NT2/D1 (cell line): ENCODE measurements around the gene EFHD1.
A peak's percentile ranks its signal among the peaks of the same experiment; 100 is the strongest.

Experiments used
- DNase-seq: peaks from one replicate; pipeline ENCODE4 v3.0.0-alpha.2; 2011; ENCODE audit warnings: low read depth, low spot score
- H3K27me3 ChIP-seq: 2 replicates; pipeline ENCODE4 v1.6.0; 2011; ENCODE audit warnings: mild to moderate bottlenecking; ENCODE audit not compliant: insufficient read length, insufficient read depth
- H3K36me3 ChIP-seq: 2 replicates; pipeline ENCODE4 v1.6.1; 2011; ENCODE audit warnings: mild to moderate bottlenecking, low read length, mixed read lengths; ENCODE audit not compliant: insufficient read depth, insufficient read length
- H3K4me1 ChIP-seq: 2 replicates; pipeline ENCODE4 v1.5.1; 2011; ENCODE audit not compliant: insufficient read depth, insufficient read length
- H3K4me3 ChIP-seq: 2 replicates; pipeline ENCODE4 v1.5.1; 2011; ENCODE audit warnings: low read depth; ENCODE audit not compliant: insufficient read length
- H3K9ac ChIP-seq: 2 replicates; pipeline ENCODE4 v1.6.0; 2011; ENCODE audit warnings: low read depth; ENCODE audit not compliant: insufficient read length
- H3K9me3 ChIP-seq: 2 replicates; pipeline ENCODE4 v1.5.1; 2011; ENCODE audit warnings: mild to moderate bottlenecking, low read length; ENCODE audit not compliant: insufficient read depth
- SUZ12 ChIP-seq: IDR thresholded peaks from 2 replicates; pipeline ENCODE4 v1.6.1; 2011; ENCODE audit not compliant: insufficient read length, insufficient read depth; ENCODE audit errors: extremely low read depth
- YY1 ChIP-seq: IDR thresholded peaks from 2 replicates; pipeline ENCODE4 v1.6.1; 2011; ENCODE audit not compliant: insufficient read length, insufficient read depth
- ZNF274 ChIP-seq: IDR thresholded peaks from 2 replicates; pipeline ENCODE4 v1.6.1; 2011; ENCODE audit warnings: mild to moderate bottlenecking, low read depth, low read length

EFHD1 gene

DNA sequence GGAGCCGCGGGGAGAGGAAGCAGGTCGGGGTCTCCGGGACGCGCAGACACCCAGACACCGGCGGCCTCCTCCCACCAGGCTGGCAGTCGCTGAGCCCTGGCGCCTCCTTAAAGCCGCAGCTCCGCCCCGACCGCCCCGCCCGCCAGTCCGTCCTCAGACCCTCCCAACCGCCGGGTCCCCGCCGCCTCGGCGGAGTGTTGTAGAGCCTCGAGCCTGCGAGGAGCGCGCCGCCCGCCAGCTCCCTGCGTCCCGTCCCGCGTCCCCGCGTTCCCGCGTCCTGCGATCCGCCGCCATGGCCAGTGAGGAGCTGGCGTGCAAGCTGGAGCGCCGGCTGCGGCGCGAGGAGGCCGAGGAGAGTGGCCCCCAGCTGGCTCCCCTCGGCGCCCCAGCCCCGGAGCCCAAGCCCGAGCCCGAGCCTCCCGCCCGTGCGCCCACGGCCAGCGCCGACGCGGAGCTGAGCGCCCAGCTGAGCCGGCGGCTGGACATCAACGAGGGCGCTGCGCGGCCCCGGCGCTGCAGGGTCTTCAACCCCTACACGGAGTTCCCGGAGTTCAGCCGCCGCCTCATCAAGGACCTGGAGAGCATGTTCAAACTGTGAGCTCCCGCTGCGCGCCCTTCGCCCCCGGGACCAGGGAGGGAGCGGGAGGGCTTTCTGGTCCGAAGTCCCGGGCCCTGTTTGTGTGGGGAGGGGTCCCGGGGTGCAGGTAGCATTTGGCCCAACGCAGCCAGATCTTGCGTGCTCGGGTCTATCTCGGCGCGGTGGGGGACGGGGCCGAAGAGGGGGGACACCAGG, at the start of gene EFHD1:
TSS of gene EFHD1 (plus strand) at position 192 of the 793 bp plus-strand sequence. CDS start at position 293, 101 bp downstream.
- peaks cover 13% of the 10 kb centered on the region for H3K27me3 ChIP-seq
- peak; percentile 76 for DNase-seq
- no peaks in the 10 kb centered on the region for H3K9me3 ChIP-seq
- H3K36me3 ChIP-seq: peaks cover 6% of the 10 kb centered on the region
- H3K4me1 ChIP-seq: no peaks in the 10 kb centered on the region
- H3K4me3 ChIP-seq: peak within 1 kb of the TSS; percentile 74
- TF ChIP-seq YY1: no peak
- peak within 1 kb of the TSS; percentile 86 for H3K9ac ChIP-seq

DNA sequence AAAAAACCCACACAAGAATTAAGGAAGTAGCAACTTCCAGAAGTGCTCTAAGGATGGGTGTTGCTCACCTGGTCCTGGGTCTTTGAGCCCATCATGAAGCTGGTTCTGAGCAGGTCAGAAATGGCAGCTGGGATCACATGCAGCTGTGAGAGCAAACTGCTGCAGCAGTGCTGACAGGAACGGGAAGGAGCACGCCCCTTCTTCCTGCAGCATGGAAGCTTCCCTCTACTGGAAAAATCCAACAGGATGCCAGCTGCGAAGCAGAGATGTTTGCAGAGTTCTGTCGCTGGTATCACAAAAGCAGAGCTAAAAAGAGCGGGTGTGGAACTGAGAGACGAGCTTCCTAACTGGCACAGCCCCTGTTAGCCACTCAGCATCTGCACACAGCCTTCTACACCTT, 49.2 kb upstream of the EFHD1 start:
- no peak for TF ChIP-seq SUZ12
- TF ChIP-seq YY1: no peak
- no peak for TF ChIP-seq ZNF274
- Histone ChIP-seq H3K36me3 (peaks cover 44% of the 10 kb centered on the region), H3K9me3 (no peaks in the 10 kb centered on the region), H3K9ac (no peak overlapping the region), H3K4me1 (peaks cover 5% of the 10 kb centered on the region), H3K4me3 (no peak overlapping the region), H3K27me3 (no peaks in the 10 kb centered on the region)
- no peak for DNase-seq

DNA sequence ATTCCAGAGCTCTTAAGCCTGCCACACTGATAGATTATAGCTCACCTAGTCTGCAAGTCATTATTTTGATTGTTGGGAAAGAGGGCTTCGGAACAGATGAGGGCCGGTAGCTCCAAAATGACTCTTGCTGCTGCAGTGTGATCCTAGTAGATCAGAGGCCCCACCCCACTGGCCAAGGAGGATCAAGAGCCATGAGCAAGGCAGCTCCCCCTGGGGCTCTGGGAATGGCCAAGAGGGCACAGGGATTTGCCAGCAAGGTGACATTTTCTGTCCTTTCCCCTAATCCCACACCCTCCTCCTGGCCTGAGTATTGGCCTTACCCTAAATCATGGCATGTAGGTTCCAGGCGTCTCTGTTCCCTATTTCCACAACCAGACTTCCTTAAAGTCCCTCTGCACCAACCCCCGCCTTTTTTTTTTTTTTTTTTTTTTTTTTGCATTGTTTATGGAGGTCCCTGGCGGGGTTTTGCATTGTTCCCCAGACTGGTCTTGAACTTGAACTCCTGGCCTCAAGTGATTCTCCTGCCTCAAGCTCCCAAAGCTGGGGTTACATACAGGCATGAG, 46.4 kb upstream of the EFHD1 start:
- no peak for DNase-seq
- TF ChIP-seq YY1: no peak
- TF ChIP-seq ZNF274: no peak
- TF ChIP-seq SUZ12: no peak
- Histone ChIP-seq H3K9me3 (no peaks in the 10 kb centered on the region), H3K4me3 (no peak overlapping the region), H3K9ac (no peak overlapping the region), H3K36me3 (peaks cover 19% of the 10 kb centered on the region), H3K4me1 (peaks cover 5% of the 10 kb centered on the region), H3K27me3 (no peaks in the 10 kb centered on the region)

DNA sequence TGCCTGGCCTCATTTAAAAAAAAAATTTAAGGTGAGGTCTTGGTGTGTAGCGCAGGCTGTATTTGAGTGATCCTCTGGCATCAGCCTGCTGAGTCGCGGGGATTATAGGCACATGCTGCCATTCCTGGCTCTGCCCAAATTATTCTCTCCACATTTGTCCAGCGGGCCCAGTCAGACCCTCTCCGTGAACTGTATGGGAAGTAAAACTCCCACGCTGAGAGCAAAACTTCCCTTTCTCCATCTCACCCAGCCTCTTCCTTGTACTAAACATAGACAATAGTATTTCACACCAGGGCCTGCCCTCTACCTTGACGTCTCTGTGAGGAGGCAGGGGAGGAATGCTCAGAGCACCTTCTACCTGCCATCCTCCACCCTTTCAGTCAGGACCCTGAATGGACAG, 45.9 kb upstream of the EFHD1 start:
- no peaks in the 10 kb centered on the region for H3K9me3 ChIP-seq
- H3K9ac ChIP-seq: no peak overlapping the region
- no peaks in the 10 kb centered on the region for H3K27me3 ChIP-seq
- no peak overlapping the region for H3K4me3 ChIP-seq
- no peak for DNase-seq
- H3K36me3 ChIP-seq: peaks cover 14% of the 10 kb centered on the region
- peaks cover 5% of the 10 kb centered on the region for H3K4me1 ChIP-seq
- TF ChIP-seq YY1: no peak
- no peak for TF ChIP-seq ZNF274
- no peak for TF ChIP-seq SUZ12

DNA sequence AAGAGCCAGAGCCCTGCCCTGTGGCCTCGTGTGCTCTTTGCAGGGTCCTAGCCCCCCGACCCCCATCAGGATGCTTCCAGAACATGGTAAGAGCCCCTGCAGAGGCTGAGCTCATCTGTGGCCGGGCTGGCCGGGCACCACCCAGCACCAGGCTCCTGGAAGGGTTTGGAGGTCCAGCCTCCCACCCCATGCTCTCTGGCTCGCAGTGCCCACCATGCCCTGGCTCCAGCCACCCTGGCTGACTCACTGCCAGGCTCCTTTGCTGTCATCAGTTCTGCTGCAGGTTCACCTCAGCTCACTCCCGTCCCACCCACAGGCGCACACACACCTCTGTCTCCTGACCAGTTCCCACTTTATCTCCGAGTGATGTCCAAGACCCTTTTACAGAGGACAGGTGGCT, 45.4 kb upstream of the EFHD1 start:
- H3K9me3 ChIP-seq: no peaks in the 10 kb centered on the region
- H3K4me3 ChIP-seq: no peak overlapping the region
- peaks cover 11% of the 10 kb centered on the region for H3K36me3 ChIP-seq
- H3K9ac ChIP-seq: no peak overlapping the region
- no peaks in the 10 kb centered on the region for H3K27me3 ChIP-seq
- TF ChIP-seq YY1 (no peak), SUZ12 (no peak), ZNF274 (no peak)
- peaks cover 7% of the 10 kb centered on the region for H3K4me1 ChIP-seq
- DNase-seq: no peak

GRCh38 chr2:232588680-232589585, 44.5 kb upstream of the EFHD1 start:
- Histone ChIP-seq H3K4me1 (peaks cover 7% of the 10 kb centered on the region), H3K4me3 (no peak overlapping the region), H3K36me3 (peaks cover 7% of the 10 kb centered on the region), H3K9ac (no peak overlapping the region), H3K9me3 (no peaks in the 10 kb centered on the region), H3K27me3 (no peaks in the 10 kb centered on the region)
- TF ChIP-seq ZNF274 (no peak), YY1 (no peak), SUZ12 (no peak)
- no peak for DNase-seq
